A673 (cell line): Measurements from ENCODE around the gene SMPD2.

Experiments
- CTCF ChIP-seq: fragments of 300-800, 200-600 bp; sonication (generic); conservative IDR thresholded peaks from 2 replicates; pipeline ENCODE4 v1.5.1; 2017; ENCODE audit warnings: low read depth, mild to moderate bottlenecking, antibody characterized with exemption, low read length, moderate library complexity, mixed read lengths
- EZH2 ChIP-seq: fragments of 200-600 bp; sonication (generic); IDR thresholded peaks from 2 replicates; pipeline ENCODE4 v1.6.1; 2017; ENCODE audit warnings: borderline replicate concordance, low read depth, mild to moderate bottlenecking, mixed read lengths, antibody characterized with exemption, low read length; ENCODE audit not compliant: poor library complexity, severe bottlenecking

- TF ChIP-seq CTCF (no peak), EZH2 (no peak)
Measured at GRCh38 chr6:109449795-109450673, 9.5 kb downstream of the SMPD2 start.
